Effector memory CD8-positive, alpha-beta T cell (primary cell): ENCODE measurements around the gene FAM180B.
A peak's percentile ranks its signal among the peaks of the same experiment; 100 is the strongest.
"Not testable (repeated sequence)": the region's sequence is repeated elsewhere in the genome, so short reads cannot be mapped to it uniquely, and the experiment has no call there.

Source experiments
- ATAC-seq: fragments of 150-1000 bp; cut with Tn5 transposase; replicated peaks from 2 replicates; pipeline ENCODE4 v1.10.0; 2021; ENCODE audit warnings: mild to moderate bottlenecking, moderate library complexity
- DNase-seq, 3 experiments: peaks; one replicate each; pipeline ENCODE4 v3.0.0; 2021
- H3K27ac Mint-ChIP-seq, 2 donors: one replicate each; pipeline ENCODE4 v1.8.0; 2022; ENCODE audit warnings: mild to moderate bottlenecking in 2 of 2, mixed read lengths in 2 of 2, moderate library complexity in 2 of 2
- H3K27me3 Mint-ChIP-seq, 2 donors: one replicate each; pipeline ENCODE4 v1.8.0; 2022; ENCODE audit warnings: mixed read lengths in 2 of 2
- H3K36me3 Mint-ChIP-seq: one replicate; pipeline ENCODE4 v1.8.0; 2022; ENCODE audit warnings: mild to moderate bottlenecking, moderate library complexity, mixed read lengths; ENCODE audit not compliant: insufficient read depth
- H3K4me1 Mint-ChIP-seq, 2 donors: one replicate each; pipeline ENCODE4 v1.8.0; 2022; ENCODE audit warnings: low read depth in 2 of 2, mixed read lengths in 2 of 2
- H3K4me3 Mint-ChIP-seq, 2 donors: one replicate each; pipeline ENCODE4 v1.8.0; 2022; ENCODE audit warnings: mild to moderate bottlenecking in 2 of 2, mixed read lengths in 2 of 2, moderate library complexity in 2 of 2
- H3K9me3 Mint-ChIP-seq, 2 donors: one replicate each; pipeline ENCODE4 v1.8.0; 2022; ENCODE audit warnings: mixed read lengths in 2 of 2

FAM180B gene

GRCh38 chr11:47557004-47557403 lies 29.5 kb upstream of the FAM180B start:
- H3K27ac Mint-ChIP-seq, result not testable (repeated sequence)

GRCh38 chr11:47558695-47559094 lies 27.8 kb upstream of the FAM180B start:
- no peaks in the 10 kb centered on the region for H3K27me3 Mint-ChIP-seq
- no peaks in the 10 kb centered on the region for H3K9me3 Mint-ChIP-seq
- ATAC-seq, result no peak
- no peaks in the 10 kb centered on the region for H3K4me1 Mint-ChIP-seq
- H3K36me3 Mint-ChIP-seq, result no peaks in the 10 kb centered on the region
- DNase-seq, result no peak
- no peak overlapping the region for H3K4me3 Mint-ChIP-seq
- H3K27ac Mint-ChIP-seq, result no peak overlapping the region

More at GRCh38 chr11:47557004-47557403, 29.5 kb upstream of the FAM180B start:
- H3K4me1 Mint-ChIP-seq, result peaks cover 9 to 11% of the 10 kb centered on the region in 2 donors
- not testable (repeated sequence) for H3K27me3 Mint-ChIP-seq, DNase-seq, H3K9me3 Mint-ChIP-seq, H3K36me3 Mint-ChIP-seq, H3K4me3 Mint-ChIP-seq, ATAC-seq

DNA sequence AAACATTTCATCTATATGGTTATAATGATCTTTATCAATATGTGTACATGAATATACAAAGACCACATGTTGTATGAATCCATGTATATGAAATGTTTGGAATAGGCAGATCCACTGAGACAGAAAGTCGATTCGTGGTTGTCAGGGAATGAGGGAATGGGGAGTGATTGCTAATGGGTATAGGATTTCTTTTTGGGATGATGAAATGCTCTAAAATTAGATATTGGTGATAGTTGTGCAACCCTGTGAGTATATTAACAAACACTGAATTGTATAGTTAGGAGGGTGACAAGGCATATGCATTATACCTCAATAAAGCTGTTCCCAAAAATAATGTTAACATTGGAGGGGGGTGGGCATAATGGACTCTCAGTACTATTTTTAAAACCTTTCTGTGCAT lies 26.1 kb upstream of the FAM180B start:
- H3K27ac Mint-ChIP-seq, result no peak overlapping the region
- no peaks in the 10 kb centered on the region for H3K9me3 Mint-ChIP-seq
- H3K36me3 Mint-ChIP-seq, result no peaks in the 10 kb centered on the region
- ATAC-seq (no peak), DNase-seq (no peak)
- H3K27me3 Mint-ChIP-seq, result no peaks in the 10 kb centered on the region
- H3K4me1 Mint-ChIP-seq, result peaks cover 3 to 6% of the 10 kb centered on the region in 2 donors
- no peak overlapping the region for H3K4me3 Mint-ChIP-seq

DNA sequence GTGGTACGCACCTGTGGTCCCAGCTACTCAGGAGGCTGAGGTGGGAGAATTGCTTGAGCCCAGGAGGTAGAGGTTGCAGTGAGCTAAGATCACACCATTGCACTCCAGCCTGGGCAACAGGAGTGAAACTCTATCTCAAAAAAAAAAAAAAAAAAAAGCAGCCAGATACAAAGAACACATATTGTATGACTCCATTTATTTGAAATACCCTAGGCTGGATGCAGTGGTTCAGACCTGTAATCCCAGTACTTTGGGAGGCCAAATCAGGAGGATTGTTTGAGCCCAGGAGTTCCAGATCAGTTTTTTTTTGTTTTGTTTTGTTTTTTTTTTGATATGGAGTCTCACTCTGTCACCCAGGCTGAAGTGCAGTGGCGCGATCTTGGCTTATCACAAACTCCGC lies 24.1 kb upstream of the FAM180B start:
- not testable (repeated sequence) for H3K4me3 Mint-ChIP-seq

GRCh38 chr11:47564366-47564765 lies 22.1 kb upstream of the FAM180B start:
- not testable (repeated sequence) for DNase-seq, H3K36me3 Mint-ChIP-seq, ATAC-seq, H3K9me3 Mint-ChIP-seq, H3K27me3 Mint-ChIP-seq
- H3K4me1 Mint-ChIP-seq, result peaks cover 9 to 12% of the 10 kb centered on the region in 2 donors
- H3K4me3 Mint-ChIP-seq, result peak overlapping the region; percentile 81
- H3K27ac Mint-ChIP-seq, result peak overlapping the region; percentile 92

More for the DNA sequence above, 24.1 kb upstream of the FAM180B start:
- H3K36me3 Mint-ChIP-seq, ATAC-seq, H3K9me3 Mint-ChIP-seq, H3K27ac Mint-ChIP-seq, H3K27me3 Mint-ChIP-seq, DNase-seq: not testable (repeated sequence)
- H3K4me1 Mint-ChIP-seq, result peaks cover 9 to 12% of the 10 kb centered on the region in 2 donors

- peak overlapping the region; percentile 92 for H3K27ac Mint-ChIP-seq
- no peaks in the 10 kb centered on the region for H3K27me3 Mint-ChIP-seq
- H3K9me3 Mint-ChIP-seq, result no peaks in the 10 kb centered on the region
- H3K36me3 Mint-ChIP-seq, result peaks cover 6% of the 10 kb centered on the region
- DNase-seq (no peak), ATAC-seq (peak; percentile 8)
- peak overlapping the region; percentile 81 for H3K4me3 Mint-ChIP-seq
- peaks cover 9 to 12% of the 10 kb centered on the region in 2 donors for H3K4me1 Mint-ChIP-seq
Measured at GRCh38 chr11:47564933-47565339, 21.5 kb upstream of the FAM180B start.

DNA sequence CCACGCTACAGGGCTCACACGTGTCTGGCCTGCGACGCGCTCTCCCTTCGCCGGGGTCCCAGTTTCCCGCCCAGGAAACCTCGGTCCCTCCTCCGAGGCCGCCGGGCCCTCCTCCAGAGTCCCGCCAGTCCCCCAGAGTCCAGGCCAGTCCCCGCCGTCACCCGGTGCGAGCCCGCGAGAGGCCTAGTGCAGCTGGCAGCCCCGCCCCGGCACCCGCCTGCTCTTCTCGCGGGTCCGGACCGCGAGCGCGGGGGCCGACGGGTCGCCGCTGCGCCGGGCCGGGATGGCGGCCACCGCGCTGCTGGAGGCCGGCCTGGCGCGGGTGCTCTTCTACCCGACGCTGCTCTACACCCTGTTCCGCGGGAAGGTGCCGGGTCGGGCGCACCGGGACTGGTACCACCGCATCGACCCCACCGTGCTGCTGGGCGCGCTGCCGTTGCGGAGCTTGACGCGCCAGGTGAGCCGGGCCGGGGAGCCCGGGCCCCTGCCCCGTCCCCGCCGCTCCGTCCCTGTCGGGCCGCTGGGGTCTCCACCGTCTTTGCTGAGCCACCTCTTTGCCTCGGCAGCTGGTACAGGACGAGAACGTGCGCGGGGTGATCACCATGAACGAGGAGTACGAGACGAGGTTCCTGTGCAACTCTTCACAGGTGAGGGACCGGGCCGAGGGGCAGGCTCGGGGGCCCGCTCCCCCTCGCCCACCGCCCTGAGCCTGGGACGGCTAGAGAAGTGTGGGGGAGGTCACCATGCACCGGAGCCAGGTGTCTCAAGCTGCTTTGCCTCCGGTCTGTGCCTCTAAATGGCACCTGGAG lies 20.9 kb upstream of the FAM180B start, which contains the start of gene PTPMT1:
PTPMT1 (plus strand) TSS at position 260 of the 809 bp plus-strand sequence; CDS start at position 284, 24 bp downstream.
- peak within 1 kb of the TSS; percentile 92 for H3K27ac Mint-ChIP-seq
- peaks cover 9 to 12% of the 10 kb centered on the region in 2 donors for H3K4me1 Mint-ChIP-seq
- ATAC-seq (peak; percentile 92), DNase-seq (peak; percentile 57 to 64 (median 62))
- H3K36me3 Mint-ChIP-seq, result peaks cover 8% of the 10 kb centered on the region
- H3K4me3 Mint-ChIP-seq, result peak within 1 kb of the TSS; percentile 81
- no peaks in the 10 kb centered on the region for H3K27me3 Mint-ChIP-seq
- no peaks in the 10 kb centered on the region for H3K9me3 Mint-ChIP-seq

- H3K4me3 Mint-ChIP-seq, result peak overlapping the region; percentile 81
- no peaks in the 10 kb centered on the region for H3K27me3 Mint-ChIP-seq
- H3K9me3 Mint-ChIP-seq, result no peaks in the 10 kb centered on the region
- H3K4me1 Mint-ChIP-seq, result peaks cover 9 to 15% of the 10 kb centered on the region in 2 donors
- ATAC-seq (no peak), DNase-seq (no peak)
- H3K36me3 Mint-ChIP-seq, result peaks cover 9% of the 10 kb centered on the region
- peak overlapping the region; percentile 92 for H3K27ac Mint-ChIP-seq
Measured at GRCh38 chr11:47566149-47566698, 20.3 kb upstream of the FAM180B start.

DNA sequence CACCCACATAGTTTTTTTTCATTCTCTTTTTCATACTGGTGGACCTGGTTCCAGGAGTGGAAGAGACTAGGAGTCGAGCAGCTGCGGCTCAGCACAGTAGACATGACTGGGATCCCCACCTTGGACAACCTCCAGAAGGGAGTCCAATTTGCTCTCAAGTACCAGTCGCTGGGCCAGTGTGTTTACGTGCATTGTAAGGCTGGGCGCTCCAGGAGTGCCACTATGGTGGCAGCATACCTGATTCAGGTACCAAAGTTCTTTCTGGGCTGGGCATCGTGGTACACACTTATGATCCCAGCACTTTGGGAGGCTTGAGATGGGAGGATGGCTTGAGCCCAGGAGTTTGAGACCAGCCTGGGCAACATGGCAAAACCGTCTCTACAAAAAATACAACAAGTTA lies 16.8 kb upstream of the FAM180B start:
- ATAC-seq (no peak), DNase-seq (no peak)
- H3K36me3 Mint-ChIP-seq, result peaks cover 38% of the 10 kb centered on the region
- H3K27me3 Mint-ChIP-seq, result no peaks in the 10 kb centered on the region
- H3K9me3 Mint-ChIP-seq, result no peaks in the 10 kb centered on the region
- H3K4me3 Mint-ChIP-seq, result no peak overlapping the region
- H3K4me1 Mint-ChIP-seq, result peaks cover 11 to 23% of the 10 kb centered on the region in 2 donors
- H3K27ac Mint-ChIP-seq, result peak overlapping the region in 1 of 2 donors; percentile 20

- DNase-seq (no peak), ATAC-seq (no peak)
- H3K4me1 Mint-ChIP-seq, result peaks cover 7 to 17% of the 10 kb centered on the region in 2 donors
- H3K9me3 Mint-ChIP-seq, result no peaks in the 10 kb centered on the region
- H3K27me3 Mint-ChIP-seq, result no peaks in the 10 kb centered on the region
- H3K36me3 Mint-ChIP-seq, result peaks cover 49% of the 10 kb centered on the region
- H3K27ac Mint-ChIP-seq, result peak overlapping the region in 1 of 2 donors; percentile 44
- no peak overlapping the region for H3K4me3 Mint-ChIP-seq
Measured at GRCh38 chr11:47570651-47571356, 15.7 kb upstream of the FAM180B start.

GRCh38 chr11:47571357-47571729 lies 15.1 kb upstream of the FAM180B start:
- ATAC-seq (no peak), DNase-seq (no peak)
- H3K4me3 Mint-ChIP-seq, result no peak overlapping the region
- peaks cover 9 to 19% of the 10 kb centered on the region in 2 donors for H3K4me1 Mint-ChIP-seq
- peaks cover 52% of the 10 kb centered on the region for H3K36me3 Mint-ChIP-seq
- peak overlapping the region in 1 of 2 donors; percentile 44 for H3K27ac Mint-ChIP-seq
- no peaks in the 10 kb centered on the region for H3K9me3 Mint-ChIP-seq
- no peaks in the 10 kb centered on the region for H3K27me3 Mint-ChIP-seq

DNA sequence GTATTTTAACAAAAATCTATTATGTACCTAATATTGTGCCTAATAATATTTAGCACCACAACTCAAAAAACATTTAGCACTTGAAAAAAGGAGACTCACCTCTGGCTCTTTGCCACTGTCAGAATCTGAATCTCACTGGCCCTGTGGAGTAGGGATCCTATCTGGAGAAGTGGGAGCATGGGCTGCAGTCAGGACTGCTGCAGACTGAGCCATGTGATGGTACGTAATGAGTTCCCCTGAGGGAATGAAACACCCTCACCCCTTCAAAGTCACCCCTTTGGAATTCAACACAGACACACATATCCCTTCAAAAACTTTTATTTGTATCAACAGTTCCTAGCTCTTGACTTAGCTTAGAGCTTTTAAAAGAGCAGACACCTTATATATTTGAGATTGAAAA lies 14.6 kb upstream of the FAM180B start:
- H3K9me3 Mint-ChIP-seq, result no peaks in the 10 kb centered on the region
- H3K4me3 Mint-ChIP-seq, result no peak overlapping the region
- ATAC-seq (no peak), DNase-seq (no peak)
- peaks cover 5 to 18% of the 10 kb centered on the region in 2 donors for H3K4me1 Mint-ChIP-seq
- H3K36me3 Mint-ChIP-seq, result peaks cover 55% of the 10 kb centered on the region
- H3K27me3 Mint-ChIP-seq, result no peaks in the 10 kb centered on the region
- peak overlapping the region in 1 of 2 donors; percentile 44 for H3K27ac Mint-ChIP-seq

- Mint-ChIP-seq H3K4me1 (peaks cover 10 to 24% of the 10 kb centered on the region in 2 donors), H3K4me3 (no peak overlapping the region), H3K27ac (no peak overlapping the region), H3K27me3 (no peaks in the 10 kb centered on the region), H3K36me3 (peaks cover 55% of the 10 kb centered on the region), H3K9me3 (no peaks in the 10 kb centered on the region)
- DNase-seq, result no peak
- no peak for ATAC-seq
Measured at GRCh38 chr11:47572715-47573255, 13.7 kb upstream of the FAM180B start.
